Right lobe of liver (tissue), 4 donors: ENCODE measurements around the gene PSPH.

Experiments
- CTCF ChIP-seq, 4 donors: fragments of 200-600 bp in 3 of 4; fragments of 450-650 bp in 1 of 4; IDR thresholded peaks; one replicate each; pipeline versions ENCODE4 v1.5.1 to v1.8.0; 2016 to 2022; ENCODE audit warnings: antibody characterized with exemption in 4 of 4, mild to moderate bottlenecking in 2 of 4
- POLR2A ChIP-seq: fragments of 450-650 bp; IDR thresholded peaks from one replicate; pipeline ENCODE4 v1.6.1; 2017; ENCODE audit warnings: antibody characterized with exemption, mild to moderate bottlenecking
- donor health status: DM: no; HTN: no; CAD: no.
- donor health status: DM: no; HTN: no; CAD: no.
- donor health status: DM: no; HTN: yes; CAD: no.

- TF ChIP-seq POLR2A (no peak), CTCF (IDR thresholded peaks at IDR 0.05) (no peak)
Measured at GRCh38 chr7:56026538-56026937, 24.7 kb downstream of the PSPH start.
